HepG2 (cell line): ENCODE measurements around the gene GABRB1. TPM values are rescaled to one million over a fixed set of nuclear protein-coding genes. Genes with fewer than 3 reads are reported as not detected.

ENCODE experiments used
- ATAC-seq: fragments of 200-7000 bp; cut with Tn5 transposase; 3 replicates; pipeline ENCODE4 v1.9.1; 2020; ENCODE audit warnings: mild to moderate bottlenecking, moderate library complexity
- BruUV-seq: library from RNA; stranded (reverse); fragments of 400-500 nt; replicated peaks from 2 replicates; lab custom pipeline; 2021; lab: Mats Ljungman, UMichigan
- CTCF ChIA-PET: fragments of 300-600 bp; formaldehyde crosslinking; extraction: SDS; loops from one replicate; lab custom pipeline; 2021; ENCODE audit warnings: low total read pairs, inconsistent platforms, low intra/inter-chr PET ratio; lab: Yijun Ruan, JAX
- POLR2A ChIA-PET: fragments of 350-600 bp; sonication (Branson Sonifier 250); formaldehyde crosslinking; loops from one replicate; lab custom pipeline; 2020; ENCODE audit warnings: antibody characterized with exemption, inconsistent platforms; lab: Yijun Ruan, JAX
- DNase-seq: peaks from one replicate; pipeline ENCODE4 v3.0.0-alpha.2; 2015; ENCODE audit warnings: low spot score
- FAIRE-seq: peaks from 3 replicates; lab custom pipeline; 2011; peaks lifted over from hg19 to GRCh38; lab: Jason Lieb, UNC
- H2AFZ ChIP-seq: one replicate; pipeline ENCODE4 v1.6.1; 2011; ENCODE audit warnings: low read length, inconsistent platforms
- H3K27ac ChIP-seq: fragments of 300-600 bp; 3 replicates; pipeline ENCODE4 v1.8.0; 2011; ENCODE audit warnings: mixed run types, mild to moderate bottlenecking, mixed read lengths, low read length, inconsistent platforms; ENCODE audit not compliant: insufficient read depth; ENCODE audit errors: extremely low read length
- H3K27me3 ChIP-seq, 2 experiments: fragments of 200-600 bp in 1 of 2; 2 replicates in 1 of 2; 3 replicates in 1 of 2; pipeline versions ENCODE4 v1.6.0 to v1.8.0; 2011; ENCODE audit warnings: low read length in 2 of 2, mild to moderate bottlenecking in 2 of 2, moderate library complexity in 2 of 2, inconsistent platforms in 1 of 2; ENCODE audit not compliant: insufficient read depth in 2 of 2, control insufficient read depth in 1 of 2
- H3K36me3 ChIP-seq, 2 experiments: fragments of 200-600 bp in 1 of 2; replicated peaks in 1 of 2; 2 replicates in 1 of 2; 3 replicates in 1 of 2; pipeline versions ENCODE4 v1.5.1 to v1.8.0; 2011; ENCODE audit warnings: low read length in 2 of 2, inconsistent platforms in 1 of 2; ENCODE audit not compliant: insufficient read depth in 2 of 2, control insufficient read depth in 1 of 2
- H3K4me1 ChIP-seq: 2 replicates; pipeline ENCODE4 v1.5.1; 2012; ENCODE audit warnings: low read length, inconsistent platforms; ENCODE audit not compliant: insufficient read depth
- H3K4me2 ChIP-seq: 2 replicates; pipeline ENCODE4 v1.6.0; 2011; ENCODE audit warnings: low read depth, low read length, inconsistent platforms
- H3K4me3 ChIP-seq, 3 experiments: fragments of 200-600 bp in 1 of 3; sonication (generic), shearing (Covaris generic) in 1 of 3; replicated peaks in 1 of 3; 2 replicates each; pipeline ENCODE4 v1.5.1; 2011 to 2016; ENCODE audit warnings: low read length in 3 of 3, inconsistent platforms in 2 of 3, low read depth in 2 of 3, mild to moderate bottlenecking in 2 of 3, control low read depth in 1 of 3, mixed read lengths in 1 of 3; ENCODE audit not compliant: insufficient read depth in 1 of 3
- H3K79me2 ChIP-seq: one replicate; pipeline ENCODE4 v1.6.1; 2011; ENCODE audit warnings: low read length, inconsistent platforms; ENCODE audit not compliant: insufficient read depth
- H3K9ac ChIP-seq: 2 replicates; pipeline ENCODE4 v1.6.0; 2011; ENCODE audit warnings: mild to moderate bottlenecking, low read depth, low read length, inconsistent platforms; ENCODE audit not compliant: insufficient read depth
- H3K9me3 ChIP-seq: 2 replicates; pipeline ENCODE4 v1.5.1; 2012; ENCODE audit warnings: mild to moderate bottlenecking, low read length
- H4K20me1 ChIP-seq: 2 replicates; pipeline ENCODE4 v1.6.0; 2011; ENCODE audit warnings: inconsistent platforms, mild to moderate bottlenecking, low read length, moderate library complexity; ENCODE audit not compliant: insufficient read depth
- CEBPG ChIP-seq: IDR thresholded peaks from 2 replicates; pipeline ENCODE4 v1.6.1; 2016
- FLYWCH1 ChIP-seq: sonication (generic); formaldehyde crosslinking; IDR thresholded peaks from 2 replicates; pipeline ENCODE4 v1.8.1; 2023; ENCODE audit warnings: mild to moderate bottlenecking, missing genetic modification reagents
- KDM3A ChIP-seq: IDR thresholded peaks from 2 replicates; pipeline ENCODE4 v1.6.1; 2018; ENCODE audit warnings: low read depth, missing compliant biosample characterization
- MED8 ChIP-seq: sonication (generic); formaldehyde crosslinking; IDR thresholded peaks from 2 replicates; pipeline ENCODE4 v1.8.1; 2023; ENCODE audit warnings: mild to moderate bottlenecking, missing genetic modification reagents; ENCODE audit not compliant: insufficient replicate concordance
- PHF20 ChIP-seq: sonication (generic); formaldehyde crosslinking; IDR thresholded peaks from 2 replicates; pipeline ENCODE4 v1.5.0; 2020; ENCODE audit warnings: mild to moderate bottlenecking, missing genetic modification reagents
- RORA ChIP-seq: sonication (generic); formaldehyde crosslinking; IDR thresholded peaks from 2 replicates; pipeline ENCODE4 v1.5.0; 2020; ENCODE audit warnings: mild to moderate bottlenecking, missing genetic modification reagents, moderate library complexity
- SNAI1 ChIP-seq: sonication (generic); formaldehyde crosslinking; IDR thresholded peaks from 2 replicates; pipeline ENCODE4 v1.5.0; 2020; ENCODE audit warnings: mild to moderate bottlenecking, missing genetic modification reagents, borderline replicate concordance
- U2AF1 ChIP-seq: fragments of 200-400 bp; formaldehyde crosslinking; optimal IDR thresholded peaks from 2 replicates; pipeline ENCODE3; 2017; ENCODE audit warnings: mild to moderate bottlenecking, low read depth, low read length
- ZFP62 ChIP-seq: sonication (generic); formaldehyde crosslinking; IDR thresholded peaks from 2 replicates; pipeline ENCODE4 v1.4.0; 2020; ENCODE audit warnings: missing genetic modification reagents
- ZSCAN31 ChIP-seq: sonication (generic); formaldehyde crosslinking; IDR thresholded peaks from 2 replicates; pipeline ENCODE4 v1.5.0; 2020; ENCODE audit warnings: low read depth, mild to moderate bottlenecking, missing genetic modification reagents
- WGBS: methylation state at CpG from one replicate; pipeline ENCODE4 v1.1.6; 2017; ENCODE audit warnings: low lambda C conversion rate; 5-methylcytosine and 5-hydroxymethylcytosine counted together
- in situ Hi-C: cut with HindIII; loops from 2 replicates; pipeline ENCODE4 v1.10.0; 2017; ENCODE audit warnings: low pct_unique_long_range_greater_than_20kb; ENCODE audit not compliant: extremely low pct_ligation_motif_present
- intact Hi-C: fragments of 100-400 bp; cut with micrococcal nuclease; formaldehyde crosslinking; loops from one replicate; pipeline ENCODE4 v1.10.0; 2022; ENCODE audit not compliant: unreplicated experiment
- polyA plus RNA-seq, 8 experiments: library from polyadenylated mRNA; depleted of rRNA in 3 of 8; stranded (reverse) in 7 of 8; unstranded in 1 of 8; fragments of >200 nt; fragmentation: Illumina TruSeq in 4 of 8; extraction: Trizol in 4 of 8; gene quantifications; 2 replicates each; pipeline versions ENCODE4 v1.2.1 to v1.2.3, GENCODE V29; 2011 to 2016; ENCODE audit warnings: low read depth in 4 of 8, missing spikeins in 1 of 8, mixed read lengths in 1 of 8; ENCODE audit not compliant: insufficient read depth in 1 of 8
- total RNA-seq, 5 experiments: library from RNA; depleted of rRNA; stranded (reverse); fragments of >200 nt; fragmentation: Illumina TruSeq; extraction: Trizol; gene quantifications; 2 replicates each; pipeline ENCODE4 v1.2.3, GENCODE V29; 2016; ENCODE audit warnings: low read depth in 1 of 5
- TF ChIP-seq, protein P1 (sequence below): sonication (generic); formaldehyde crosslinking; IDR thresholded peaks from 2 replicates; pipeline ENCODE4 v1.5.0; 2020; ENCODE audit warnings: missing genetic modification reagents, mild to moderate bottlenecking, borderline replicate concordance
- TF ChIP-seq, protein P2 (sequence below): sonication (generic); formaldehyde crosslinking; IDR thresholded peaks from 2 replicates; pipeline ENCODE4 v1.4.0; 2020; ENCODE audit warnings: missing genetic modification reagents

The GABRB1 gene
- total and polyA plus RNA-seq, 2 of the 13 experiments (the other 11 are each of a cell fraction or from before 2014, with no cell fraction given), result not detected

GRCh38 chr4:47425628-47426027 lies 394.3 kb downstream of the GABRB1 start:
- intact Hi-C loops, result no loop called here
- H4K20me1 ChIP-seq, result no peaks in the 10 kb centered on the region
- ATAC-seq (no peak), FAIRE-seq (no peak), DNase-seq (no peak)
- in situ Hi-C loops, result no loop called here
- ChIA-PET CTCF (no interaction called here), POLR2A (no interaction called here)
- H3K9me3 ChIP-seq, result no peaks in the 10 kb centered on the region
- H3K36me3 ChIP-seq, result no peaks in the 10 kb centered on the region
- TF ChIP-seq ZSCAN31 (CRISPR knock-in tag) (no peak), MED8 (CRISPR knock-in tag) (no peak), KDM3A (CRISPR knock-in tag) (no peak), FLYWCH1 (CRISPR knock-in tag) (no peak), PHF20 (CRISPR knock-in tag) (no peak), ZFP62 (no peak)
- TF ChIP-seq, protein P1, sequence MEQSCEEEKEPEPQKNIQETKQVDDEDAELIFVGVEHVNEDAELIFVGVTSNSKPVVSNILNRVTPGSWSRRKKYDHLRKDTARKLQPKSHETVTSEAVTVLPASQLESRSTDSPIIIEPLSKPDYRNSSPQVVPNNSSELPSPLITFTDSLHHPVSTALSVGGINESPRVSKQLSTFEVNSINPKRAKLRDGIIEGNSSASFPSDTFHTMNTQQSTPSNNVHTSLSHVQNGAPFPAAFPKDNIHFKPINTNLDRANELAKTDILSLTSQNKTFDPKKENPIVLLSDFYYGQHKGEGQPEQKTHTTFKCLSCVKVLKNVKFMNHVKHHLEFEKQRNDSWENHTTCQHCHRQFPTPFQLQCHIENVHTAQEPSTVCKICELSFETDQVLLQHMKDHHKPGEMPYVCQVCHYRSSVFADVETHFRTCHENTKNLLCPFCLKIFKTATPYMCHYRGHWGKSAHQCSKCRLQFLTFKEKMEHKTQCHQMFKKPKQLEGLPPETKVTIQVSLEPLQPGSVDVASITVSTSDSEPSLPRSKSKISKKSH, result no peak
- H3K4me1 ChIP-seq, result no peaks in the 10 kb centered on the region
- no peak overlapping the region for H3K9ac ChIP-seq
- no peak overlapping the region for H2AFZ ChIP-seq
- H3K27me3 ChIP-seq, result no peaks in the 10 kb centered on the region
- no peak overlapping the region for H3K27ac ChIP-seq
- WGBS, result 48% methylated on average over 12 of the region's 25 CpGs
- H3K4me3 ChIP-seq, result no peak overlapping the region
- BruUV-seq, result no TSS peak
- no peak overlapping the region for H3K4me2 ChIP-seq
- no peaks in the 10 kb centered on the region for H3K79me2 ChIP-seq

DNA sequence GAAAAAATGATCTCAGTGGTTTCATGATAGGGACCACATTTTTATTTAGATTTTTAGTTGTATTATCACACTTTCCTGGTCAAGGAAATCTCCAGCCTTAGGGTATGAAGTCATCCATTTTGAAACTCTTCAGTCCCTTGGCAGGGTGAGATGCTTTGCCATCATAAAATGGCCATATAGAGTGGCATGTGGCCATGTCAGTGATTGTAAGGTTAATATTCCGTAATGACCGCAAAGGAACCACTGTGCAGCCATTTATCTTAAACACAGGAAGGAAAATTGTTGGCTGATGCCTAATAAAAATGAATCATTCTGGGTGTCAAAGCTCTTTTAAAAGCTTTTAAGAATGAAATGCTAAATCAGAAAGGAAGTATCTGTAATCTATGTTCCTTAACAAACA lies 396.6 kb downstream of the GABRB1 start:
- H3K79me2 ChIP-seq, result no peaks in the 10 kb centered on the region
- no peaks in the 10 kb centered on the region for H3K9me3 ChIP-seq
- intact Hi-C loops, result no loop called here
- no peak for TF ChIP-seq U2AF1
- TF ChIP-seq CEBPG (CRISPR knock-in tag), result no peak
- no peak for TF ChIP-seq RORA (CRISPR knock-in tag)
- TF ChIP-seq SNAI1 (CRISPR knock-in tag), result no peak
- TF ChIP-seq, protein P2, sequence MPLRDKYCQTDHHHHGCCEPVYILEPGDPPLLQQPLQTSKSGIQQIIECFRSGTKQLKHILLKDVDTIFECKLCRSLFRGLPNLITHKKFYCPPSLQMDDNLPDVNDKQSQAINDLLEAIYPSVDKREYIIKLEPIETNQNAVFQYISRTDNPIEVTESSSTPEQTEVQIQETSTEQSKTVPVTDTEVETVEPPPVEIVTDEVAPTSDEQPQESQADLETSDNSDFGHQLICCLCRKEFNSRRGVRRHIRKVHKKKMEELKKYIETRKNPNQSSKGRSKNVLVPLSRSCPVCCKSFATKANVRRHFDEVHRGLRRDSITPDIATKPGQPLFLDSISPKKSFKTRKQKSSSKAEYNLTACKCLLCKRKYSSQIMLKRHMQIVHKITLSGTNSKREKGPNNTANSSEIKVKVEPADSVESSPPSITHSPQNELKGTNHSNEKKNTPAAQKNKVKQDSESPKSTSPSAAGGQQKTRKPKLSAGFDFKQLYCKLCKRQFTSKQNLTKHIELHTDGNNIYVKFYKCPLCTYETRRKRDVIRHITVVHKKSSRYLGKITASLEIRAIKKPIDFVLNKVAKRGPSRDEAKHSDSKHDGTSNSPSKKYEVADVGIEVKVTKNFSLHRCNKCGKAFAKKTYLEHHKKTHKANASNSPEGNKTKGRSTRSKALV, result no peak
- TF ChIP-seq, all 625 proteins: peak for 0
- WGBS, result 93% methylated on average over 2 of the region's 2 CpGs
- Histone ChIP-seq H2AFZ (no peak overlapping the region), H3K27me3 (no peaks in the 10 kb centered on the region), H3K4me2 (no peak overlapping the region), H3K27ac (no peak overlapping the region), H3K4me1 (no peaks in the 10 kb centered on the region), H3K4me3 (no peak overlapping the region), H4K20me1 (no peaks in the 10 kb centered on the region), H3K9ac (no peak overlapping the region), H3K36me3 (no peaks in the 10 kb centered on the region)
- in situ Hi-C loops, result no loop called here
- FAIRE-seq, result no peak
- DNase-seq, result no peak
- no peak for ATAC-seq
- no TSS peak for BruUV-seq
- CTCF ChIA-PET, result no interaction called here
- POLR2A ChIA-PET, result no interaction called here
